Hematopoietic multipotent progenitor cell treated with erythropoietin and hydrocortisone succinate and interleukin-3 and kit ligand, for 15 days (in vitro differentiated cells): Measurements from ENCODE around the gene COL23A1.

Source experiments
- DNase-seq: peaks from one replicate; pipeline ENCODE4 v3.0.0-alpha.2; 2015; ENCODE audit warnings: low spot score

Gene COL23A1

GRCh38 chr5:178357121-178357521 is 233.1 kb downstream of the COL23A1 start:
- DNase-seq = no peak

GRCh38 chr5:178356431-178356872 is 233.7 kb downstream of the COL23A1 start:
- DNase-seq = no peak

- DNase-seq = no peak
These were observed 234.5 kb downstream of the COL23A1 start for GRCh38 chr5:178355671-178356070.

- no peak for DNase-seq
These were observed 236.7 kb downstream of the COL23A1 start for GRCh38 chr5:178353461-178353860.

- DNase-seq = no peak
These were observed 238.2 kb downstream of the COL23A1 start for GRCh38 chr5:178352035-178352349.

GRCh38 chr5:178351221-178352034 is 238.8 kb downstream of the COL23A1 start:
- no peak for DNase-seq

- no peak for DNase-seq
These were observed 239.6 kb downstream of the COL23A1 start for GRCh38 chr5:178350361-178351220.

GRCh38 chr5:178349625-178350353 is 240.4 kb downstream of the COL23A1 start:
- no peak for DNase-seq

- DNase-seq = no peak
These were observed 241.1 kb downstream of the COL23A1 start for GRCh38 chr5:178349075-178349511.

GRCh38 chr5:178348356-178349074 is 241.7 kb downstream of the COL23A1 start:
- DNase-seq = no peak

- DNase-seq = no peak
These were observed 242.2 kb downstream of the COL23A1 start for GRCh38 chr5:178347956-178348355.

- DNase-seq = no peak
These were observed 243.4 kb downstream of the COL23A1 start for GRCh38 chr5:178346607-178347334.

- DNase-seq = no peak
These were observed 246.9 kb downstream of the COL23A1 start for GRCh38 chr5:178343306-178343705.

- no peak for DNase-seq
These were observed 248.4 kb downstream of the COL23A1 start for GRCh38 chr5:178341851-178342140.

- DNase-seq = no peak
These were observed 248.9 kb downstream of the COL23A1 start for GRCh38 chr5:178341091-178341850.

- DNase-seq = no peak
These were observed 249.6 kb downstream of the COL23A1 start for GRCh38 chr5:178340637-178341036.

GRCh38 chr5:178340187-178340586 is 250.0 kb downstream of the COL23A1 start:
- no peak for DNase-seq

GRCh38 chr5:178339272-178339671 is 250.9 kb downstream of the COL23A1 start:
- DNase-seq = no peak

GRCh38 chr5:178338750-178339144 is 251.4 kb downstream of the COL23A1 start:
- no peak for DNase-seq

GRCh38 chr5:178338126-178338749 is 252.0 kb downstream of the COL23A1 start:
- DNase-seq = no peak
